Anterior cingulate cortex (tissue), 58 donors: ENCODE results near the gene TMEM208.

Experiments
- DNase-seq, 58 donors: peaks; one replicate each; lab custom pipeline; 2025; lab: John Stamatoyannopoulos, UW

Gene TMEM208

DNA sequence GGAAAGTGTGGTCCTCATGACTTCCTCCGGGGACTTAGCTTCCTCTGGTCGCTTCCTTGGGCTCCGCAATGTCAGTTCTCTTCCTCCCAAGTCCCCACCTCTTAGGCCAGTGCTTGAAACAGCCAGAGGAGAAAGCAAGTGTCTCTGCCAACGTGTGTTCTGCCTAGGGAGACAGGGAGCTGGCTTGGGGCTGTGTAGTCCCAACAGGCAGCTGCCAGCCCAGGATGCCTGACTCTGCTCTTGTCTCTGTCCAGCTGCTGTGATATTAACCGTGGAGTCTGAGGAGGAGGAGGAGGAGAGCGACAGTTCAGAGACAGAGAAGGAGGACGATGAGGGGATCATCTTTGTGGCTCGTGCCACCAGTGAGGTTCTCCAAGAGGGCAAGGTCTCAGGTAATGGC, 38.9 kb downstream of the TMEM208 start:
- DNase-seq, result no peak

DNA sequence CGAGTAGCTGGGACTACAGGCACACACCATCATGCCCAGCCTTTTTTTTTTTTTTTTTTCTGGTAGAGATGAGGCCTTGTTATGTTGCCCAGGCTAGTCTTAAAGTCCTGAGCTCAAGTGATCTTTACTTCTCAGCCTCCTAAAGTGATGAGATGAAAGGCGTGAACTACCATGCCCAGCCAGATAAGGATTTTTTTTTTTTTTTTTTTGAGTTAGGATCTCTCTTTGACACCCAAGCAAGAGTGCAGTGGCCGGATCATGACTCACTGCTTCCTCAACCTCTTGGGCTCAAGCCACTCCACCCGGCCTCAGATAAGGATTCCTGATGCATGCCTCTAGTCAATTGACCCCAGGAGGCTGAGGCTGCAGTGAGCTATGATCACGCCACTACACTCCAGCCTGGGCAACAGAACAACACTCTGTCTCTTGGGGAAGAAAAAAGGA, 41.2 kb downstream of the TMEM208 start:
- no peak for DNase-seq

DNA sequence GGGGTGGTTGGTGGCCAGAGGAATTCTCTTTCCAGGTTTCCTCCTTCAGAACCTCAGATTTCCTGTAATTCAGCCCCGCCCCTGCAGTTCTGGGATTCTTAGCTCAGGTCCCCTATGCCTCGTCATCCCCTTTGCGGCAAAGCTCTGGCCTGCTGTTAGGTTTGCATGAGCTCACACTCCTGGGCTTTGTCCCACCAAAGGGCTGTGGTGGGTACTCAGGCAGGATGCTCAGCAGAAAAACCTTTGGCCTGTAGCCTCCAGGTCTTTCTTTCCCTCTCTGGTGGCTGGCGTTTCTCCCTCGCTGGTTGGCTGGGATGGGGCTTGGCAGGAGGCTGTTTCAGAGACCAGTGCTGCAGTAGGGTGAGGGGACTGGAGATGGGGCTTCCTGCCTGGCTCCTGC, 42.8 kb downstream of the TMEM208 start:
- DNase-seq, result no peak

DNA sequence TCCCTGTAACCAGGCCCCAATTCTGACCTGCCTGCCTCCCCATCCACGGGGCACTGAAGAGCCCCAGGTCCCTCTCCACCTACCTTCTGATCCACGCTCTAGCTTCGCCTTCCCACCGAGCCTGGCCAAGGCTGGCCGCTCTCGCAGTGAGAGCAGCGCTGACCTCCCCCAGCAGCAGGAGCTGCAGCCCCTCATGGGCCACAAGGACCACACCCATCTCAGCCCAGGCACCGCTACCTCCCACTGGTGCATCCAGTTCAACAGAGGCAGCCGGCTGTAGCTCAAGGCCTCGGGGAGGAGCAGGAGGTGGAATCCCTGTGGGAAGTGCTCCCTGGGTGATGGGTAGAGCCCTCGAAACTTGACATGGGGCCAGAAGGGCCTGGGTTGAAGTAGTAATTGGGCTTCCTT, 44.0 kb downstream of the TMEM208 start:
- no peak for DNase-seq

DNA sequence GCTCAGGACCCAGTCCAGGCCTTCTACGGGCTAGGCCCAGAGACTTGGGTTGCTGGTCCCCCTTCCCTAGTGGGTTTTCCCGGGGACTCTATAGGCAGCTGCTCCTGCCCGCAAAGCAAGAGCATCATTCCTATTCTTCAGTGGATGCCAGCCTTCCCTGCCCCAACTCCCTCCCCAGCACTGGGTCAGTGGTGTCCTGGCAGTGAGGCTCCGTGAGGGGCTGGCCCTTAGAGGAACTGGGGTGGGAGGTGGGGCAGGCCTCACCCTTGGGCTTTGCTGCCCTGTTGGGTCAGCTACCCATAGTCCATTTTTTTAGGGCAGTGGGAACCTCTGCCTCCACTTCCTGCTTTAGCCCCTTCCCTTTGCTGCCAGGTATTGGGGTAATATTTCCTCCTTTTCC, 44.5 kb downstream of the TMEM208 start:
- DNase-seq, result no peak

DNA sequence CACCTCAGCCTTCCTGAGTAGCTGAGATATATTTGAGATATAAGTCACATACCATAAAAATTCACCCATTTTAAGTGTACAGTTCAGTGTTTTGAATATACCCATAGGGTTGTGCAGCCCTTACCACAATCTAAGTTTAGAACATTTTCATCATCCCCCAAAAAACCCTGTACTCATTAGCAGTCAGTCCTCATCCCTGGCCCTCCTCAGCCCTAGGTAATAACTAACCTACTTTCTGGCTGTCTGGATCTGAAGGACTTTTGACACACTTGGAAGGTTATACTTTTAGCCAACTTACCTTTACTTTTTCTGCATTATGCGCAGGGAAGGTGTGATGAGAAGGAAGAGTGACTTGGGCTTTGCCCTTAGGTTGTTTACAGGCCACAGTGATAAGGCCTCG, 48.4 kb downstream of the TMEM208 start:
- no peak for DNase-seq

DNA sequence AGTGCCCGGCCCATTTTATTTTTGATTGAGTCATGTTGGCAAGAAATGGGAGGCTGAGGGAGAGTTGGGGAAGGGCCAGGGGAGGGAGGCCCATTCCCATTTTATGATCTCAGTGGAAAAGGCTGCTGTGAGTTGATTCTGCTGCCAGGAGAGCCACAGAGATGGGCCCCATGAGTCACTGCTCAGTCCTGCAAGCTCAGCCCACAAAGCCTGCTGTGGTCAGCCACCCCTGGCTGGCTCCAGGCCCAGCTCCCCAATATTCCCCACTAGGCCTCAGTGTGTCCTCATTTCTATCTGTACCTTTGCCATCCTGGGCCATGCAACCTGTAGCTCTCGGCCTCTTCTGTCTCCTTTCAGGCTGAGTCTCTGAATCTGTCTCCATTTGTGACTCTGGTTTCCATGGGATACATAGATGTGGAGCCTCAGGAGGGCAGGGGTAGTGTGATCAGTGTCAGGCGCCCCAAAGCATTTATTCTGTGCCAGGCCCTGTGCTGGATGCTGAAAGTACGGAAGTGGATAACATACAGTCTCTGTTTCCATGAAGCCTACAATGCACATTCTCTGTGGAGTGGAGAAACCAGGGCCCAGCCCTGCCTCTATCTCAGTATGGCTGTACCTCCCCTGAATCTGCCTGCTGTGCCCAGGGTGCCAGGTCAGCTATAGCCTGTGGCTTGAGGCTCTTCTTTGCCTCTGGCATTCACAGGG, 50.5 kb downstream of the TMEM208 start:
- peak in 1 of 58 donors; percentile 10 for DNase-seq

DNA sequence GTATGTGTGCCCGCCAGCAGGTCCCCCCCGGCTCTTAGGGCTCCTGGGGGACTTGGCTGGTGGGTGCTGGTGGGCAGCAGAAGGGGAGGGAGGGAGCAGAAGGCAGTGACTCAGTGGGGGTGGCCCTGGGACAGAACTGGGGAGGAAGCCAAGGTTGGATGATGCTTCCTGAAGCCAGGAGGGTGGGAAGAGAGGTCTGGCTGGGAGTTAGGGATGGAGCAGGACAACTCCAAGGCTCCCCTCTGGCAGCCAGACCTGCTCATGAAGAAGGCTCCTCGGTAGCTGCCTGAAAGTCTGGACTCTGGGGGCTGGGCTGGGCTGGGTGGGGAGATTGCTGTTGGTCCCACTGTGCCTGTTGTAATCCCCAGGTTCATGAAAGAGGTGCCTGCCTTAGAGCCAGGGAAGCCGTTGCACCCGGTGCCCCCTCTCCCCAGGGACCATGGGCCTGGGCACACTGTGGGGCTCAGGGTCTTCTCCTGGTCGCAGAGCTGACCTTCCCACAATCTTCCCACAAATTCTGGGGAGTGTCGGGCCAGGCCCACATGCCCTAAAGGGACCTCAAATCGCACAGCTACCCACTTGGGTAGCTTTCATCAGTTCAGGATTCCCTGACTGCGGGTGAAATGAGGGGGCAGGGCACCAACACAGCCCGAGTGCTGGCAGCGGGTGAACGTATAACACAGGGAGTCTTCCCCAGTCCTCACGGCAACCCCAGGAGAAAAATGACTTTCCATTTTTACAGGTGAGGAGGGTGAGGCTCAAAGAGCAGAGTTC, 51.3 kb downstream of the TMEM208 start:
- no peak for DNase-seq
